ENCODE results near the gene CST1. TPM values are rescaled to one million over a fixed set of nuclear protein-coding genes. Genes with fewer than 3 reads are reported as not detected.
"Not testable (repeated sequence)": the region's sequence is repeated elsewhere in the genome, so short reads cannot be mapped to it uniquely, and the experiment has no call there.

The CST1 gene
- total RNA-seq, 2 experiments from 2014 or later: not detected

DNA sequence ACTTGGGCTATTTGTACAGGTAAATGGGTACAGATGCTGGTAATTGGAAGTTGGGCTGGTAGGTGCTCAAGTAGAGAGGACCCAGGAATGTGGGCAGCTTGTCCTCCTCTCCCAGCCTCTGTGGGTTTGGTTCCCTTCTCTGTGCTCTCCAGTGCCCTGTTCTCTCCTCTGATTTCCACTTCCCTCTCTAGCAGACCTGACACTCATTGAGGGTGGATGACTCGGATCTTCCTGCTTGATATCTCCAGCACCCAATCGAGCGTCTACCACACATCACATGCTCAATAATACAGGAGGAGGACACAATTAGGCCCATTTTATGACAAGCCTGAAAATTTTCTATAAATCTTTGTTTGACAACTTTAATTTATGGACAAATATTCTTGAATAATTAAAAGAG, 23.7 kb downstream of the CST1 start:
- no peaks in the 10 kb centered on the region for H3K36me3 ChIP-seq (ENCODE audit: insufficient read depth, low read length)
- H4K20me1 ChIP-seq (ENCODE audit: insufficient read depth, low read length): no peaks in the 10 kb centered on the region
- TF ChIP-seq, protein P1, sequence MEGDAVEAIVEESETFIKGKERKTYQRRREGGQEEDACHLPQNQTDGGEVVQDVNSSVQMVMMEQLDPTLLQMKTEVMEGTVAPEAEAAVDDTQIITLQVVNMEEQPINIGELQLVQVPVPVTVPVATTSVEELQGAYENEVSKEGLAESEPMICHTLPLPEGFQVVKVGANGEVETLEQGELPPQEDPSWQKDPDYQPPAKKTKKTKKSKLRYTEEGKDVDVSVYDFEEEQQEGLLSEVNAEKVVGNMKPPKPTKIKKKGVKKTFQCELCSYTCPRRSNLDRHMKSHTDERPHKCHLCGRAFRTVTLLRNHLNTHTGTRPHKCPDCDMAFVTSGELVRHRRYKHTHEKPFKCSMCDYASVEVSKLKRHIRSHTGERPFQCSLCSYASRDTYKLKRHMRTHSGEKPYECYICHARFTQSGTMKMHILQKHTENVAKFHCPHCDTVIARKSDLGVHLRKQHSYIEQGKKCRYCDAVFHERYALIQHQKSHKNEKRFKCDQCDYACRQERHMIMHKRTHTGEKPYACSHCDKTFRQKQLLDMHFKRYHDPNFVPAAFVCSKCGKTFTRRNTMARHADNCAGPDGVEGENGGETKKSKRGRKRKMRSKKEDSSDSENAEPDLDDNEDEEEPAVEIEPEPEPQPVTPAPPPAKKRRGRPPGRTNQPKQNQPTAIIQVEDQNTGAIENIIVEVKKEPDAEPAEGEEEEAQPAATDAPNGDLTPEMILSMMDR (conservative IDR thresholded peaks at IDR 0.05; ENCODE audit: low read length): no peak
- no peak for TF ChIP-seq EZH2phosphoT487 (IDR thresholded peaks at IDR 0.05; ENCODE audit: borderline replicate concordance, low read depth, low read length)
- BruUV-seq (replicated peaks): no TSS peak
- H3K9me3 ChIP-seq (ENCODE audit: low read length): no peaks in the 10 kb centered on the region
- H3K79me2 ChIP-seq (ENCODE audit: insufficient read depth, low read depth, low read length): no peaks in the 10 kb centered on the region
- H3K9me2 ChIP-seq (ENCODE audit: insufficient read depth, low read length): no peaks in the 10 kb centered on the region
- ChIA-PET POLR2A (no interaction called here), CTCF (ENCODE audit: unreplicated experiment) (no interaction called here)
- intact Hi-C loops (cut with micrococcal nuclease; ENCODE audit: unreplicated experiment): no loop called here
- H3K27ac ChIP-seq (ENCODE audit: low read depth, low read length, poor library complexity, severe bottlenecking): no peak overlapping the region
- H3K4me3 ChIP-seq (ENCODE audit: low read depth, low read length, poor library complexity, severe bottlenecking): no peak overlapping the region
- H3K4me1 ChIP-seq (ENCODE audit: insufficient read depth, low read length, poor library complexity, severe bottlenecking): no peaks in the 10 kb centered on the region
- no peak overlapping the region for H3K4me2 ChIP-seq (ENCODE audit: low read length)
- DNase-seq (ENCODE audit: low spot score): no peak
- no peak overlapping the region for H2AFZ ChIP-seq (ENCODE audit: low read length)

DNA sequence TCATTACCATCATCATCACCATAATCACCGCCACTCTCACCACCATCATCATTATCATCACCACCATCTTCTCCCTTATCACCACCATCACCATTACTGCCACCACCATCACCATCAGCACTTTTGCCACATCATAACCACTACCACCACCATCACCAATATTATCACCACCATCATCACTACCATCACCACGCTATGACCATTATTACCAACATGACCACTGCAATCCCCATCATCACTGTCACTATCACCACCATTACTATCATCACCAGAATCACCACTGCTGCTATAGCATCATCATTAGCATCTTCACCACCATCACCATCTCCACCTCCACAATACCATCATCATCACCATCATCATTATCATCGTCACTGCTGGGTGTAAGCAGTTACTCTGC, 25.6 kb downstream of the CST1 start:
- ChIA-PET CTCF (ENCODE audit: unreplicated experiment) (no interaction called here), POLR2A (no interaction called here)
- Histone ChIP-seq H4K20me1 (ENCODE audit: insufficient read depth, low read length) (no peaks in the 10 kb centered on the region), H3K9me2 (ENCODE audit: insufficient read depth, low read length) (no peaks in the 10 kb centered on the region), H3K9me3 (ENCODE audit: low read length) (no peaks in the 10 kb centered on the region), H3K27ac (ENCODE audit: low read depth, low read length, poor library complexity, severe bottlenecking) (no peak overlapping the region), H3K36me3 (ENCODE audit: insufficient read depth, low read length) (no peaks in the 10 kb centered on the region), H2AFZ (ENCODE audit: low read length) (no peak overlapping the region), H3K4me2 (ENCODE audit: low read length) (no peak overlapping the region), H3K4me3 (ENCODE audit: low read depth, low read length, poor library complexity, severe bottlenecking) (no peak overlapping the region), H3K79me2 (ENCODE audit: insufficient read depth, low read depth, low read length) (no peaks in the 10 kb centered on the region), H3K4me1 (ENCODE audit: insufficient read depth, low read length, poor library complexity, severe bottlenecking) (no peaks in the 10 kb centered on the region)
- intact Hi-C loops (cut with micrococcal nuclease; ENCODE audit: unreplicated experiment): no loop called here
- DNase-seq (ENCODE audit: low spot score): no peak
- no TSS peak for BruUV-seq (replicated peaks)
- TF ChIP-seq, protein P1 (conservative IDR thresholded peaks at IDR 0.05; ENCODE audit: low read length): no peak
- no peak for TF ChIP-seq EZH2phosphoT487 (IDR thresholded peaks at IDR 0.05; ENCODE audit: borderline replicate concordance, low read depth, low read length)

DNA sequence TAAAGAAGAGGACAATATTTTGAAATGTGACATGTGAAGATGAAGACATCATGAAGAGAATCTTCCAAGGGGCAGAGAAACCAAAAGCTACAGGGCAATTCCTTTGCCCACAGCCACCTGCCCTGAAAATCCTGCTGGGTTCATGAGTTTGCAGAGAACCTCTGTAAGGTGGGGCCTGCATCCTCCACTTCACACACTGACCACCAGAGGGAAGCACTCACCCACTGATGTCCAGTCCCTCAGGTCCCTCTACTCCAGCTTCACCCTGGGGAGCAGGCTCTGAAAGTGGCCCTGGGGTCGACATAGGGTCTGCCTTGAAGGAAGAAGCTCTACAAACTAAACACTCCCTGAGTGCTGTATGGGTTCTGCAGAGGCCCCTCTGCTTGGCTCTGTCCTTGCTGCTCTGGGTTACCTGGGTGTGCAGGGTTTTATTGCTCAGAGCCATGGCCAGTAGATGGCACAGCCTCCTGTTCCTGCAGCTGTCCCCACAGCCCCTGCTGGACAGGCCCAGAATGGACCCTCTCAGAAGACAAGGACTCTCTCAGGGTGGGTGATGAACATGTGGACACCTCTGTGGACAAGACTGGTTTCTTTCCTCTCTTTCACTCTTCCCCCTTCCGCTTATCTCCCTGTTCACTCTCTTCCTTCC, 27.0 kb downstream of the CST1 start:
- H4K20me1 ChIP-seq (ENCODE audit: insufficient read depth, low read length); H2AFZ ChIP-seq (ENCODE audit: low read length); H3K27ac ChIP-seq (ENCODE audit: low read depth, low read length, poor library complexity, severe bottlenecking); H3K36me3 ChIP-seq (ENCODE audit: insufficient read depth, low read length); H3K4me1 ChIP-seq (ENCODE audit: insufficient read depth, low read length, poor library complexity, severe bottlenecking); H3K4me2 ChIP-seq (ENCODE audit: low read length); BruUV-seq (replicated peaks); H3K4me3 ChIP-seq (ENCODE audit: low read depth, low read length, poor library complexity, severe bottlenecking); H3K9me3 ChIP-seq (ENCODE audit: low read length); H3K79me2 ChIP-seq (ENCODE audit: insufficient read depth, low read depth, low read length); H3K9me2 ChIP-seq (ENCODE audit: insufficient read depth, low read length); intact Hi-C loops (cut with micrococcal nuclease; ENCODE audit: unreplicated experiment); CTCF ChIA-PET (ENCODE audit: unreplicated experiment); POLR2A ChIA-PET: not testable (repeated sequence)
- DNase-seq (ENCODE audit: low spot score): peak; percentile 3
- TF ChIP-seq, protein P1 (conservative IDR thresholded peaks at IDR 0.05; ENCODE audit: low read length): peak; percentile 62

DNA sequence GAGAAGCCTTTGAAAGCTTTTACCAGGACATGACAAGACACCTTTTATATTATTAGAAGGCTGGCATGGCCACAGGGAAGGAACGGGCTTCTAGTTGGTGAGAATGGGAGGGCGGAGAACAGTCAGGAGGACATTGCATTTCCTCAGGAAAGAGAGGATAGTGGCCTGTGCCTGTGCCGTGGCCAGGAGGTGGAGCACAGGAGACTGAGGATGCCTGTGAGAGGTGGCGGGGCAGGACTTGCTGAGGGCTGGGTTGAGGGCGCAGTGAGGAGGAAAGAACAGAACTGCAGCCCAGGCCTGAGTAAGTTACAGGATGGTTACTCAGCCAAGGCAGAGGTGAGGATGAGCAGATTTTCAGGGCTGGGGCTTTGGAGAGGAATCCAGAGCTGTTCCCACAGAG, 27.9 kb downstream of the CST1 start:
- H2AFZ ChIP-seq (ENCODE audit: low read length); POLR2A ChIA-PET; H3K9me3 ChIP-seq (ENCODE audit: low read length); DNase-seq (ENCODE audit: low spot score); BruUV-seq (replicated peaks); CTCF ChIA-PET (ENCODE audit: unreplicated experiment); H3K9me2 ChIP-seq (ENCODE audit: insufficient read depth, low read length); H4K20me1 ChIP-seq (ENCODE audit: insufficient read depth, low read length); H3K4me3 ChIP-seq (ENCODE audit: low read depth, low read length, poor library complexity, severe bottlenecking); H3K79me2 ChIP-seq (ENCODE audit: insufficient read depth, low read depth, low read length); H3K4me1 ChIP-seq (ENCODE audit: insufficient read depth, low read length, poor library complexity, severe bottlenecking); H3K36me3 ChIP-seq (ENCODE audit: insufficient read depth, low read length); H3K4me2 ChIP-seq (ENCODE audit: low read length); intact Hi-C loops (cut with micrococcal nuclease; ENCODE audit: unreplicated experiment); H3K27ac ChIP-seq (ENCODE audit: low read depth, low read length, poor library complexity, severe bottlenecking): not testable (repeated sequence)
